ENCODE data around the gene STK39.

Gene STK39

DNA sequence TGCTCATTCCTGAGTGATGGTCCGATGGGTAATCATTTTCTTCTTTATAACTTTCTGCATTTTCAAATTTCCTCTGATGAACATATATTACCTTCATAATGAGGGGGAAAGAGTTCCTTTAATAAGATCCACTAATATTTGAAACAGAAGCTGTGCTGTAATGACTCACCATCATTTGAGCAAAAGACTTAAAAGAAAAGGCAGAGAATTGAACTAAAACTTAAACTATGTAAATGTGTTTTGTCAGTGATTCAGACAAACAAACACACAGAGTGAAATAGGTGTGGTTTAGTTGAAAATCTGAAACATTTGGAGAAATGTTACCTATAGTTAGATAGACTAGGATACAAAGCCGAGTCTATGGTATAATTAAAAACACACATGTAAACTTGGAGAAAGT, 209.6 kb downstream of the STK39 start:
- H3K27ac ChIP-seq (ENCODE audit: low read depth, low read length): no peak overlapping the region
- no peaks in the 10 kb centered on the region for H3K9me3 ChIP-seq (ENCODE audit: control insufficient read depth, insufficient read depth, low read length)
- peaks cover 16% of the 10 kb centered on the region for H3K4me1 ChIP-seq (ENCODE audit: control insufficient read depth, low read length)
- H3K4me3 ChIP-seq (ENCODE audit: low read length): no peak overlapping the region
- 0 out of 2 replicates have a peak, but pooled peaks cover 6% of the 10 kb centered on the region for H3K36me3 ChIP-seq (ENCODE audit: control insufficient read depth, low read length)
- no peak for TF ChIP-seq EZH2phosphoT487 (IDR thresholded peaks at IDR 0.05; ENCODE audit: borderline replicate concordance, low read length)
- TF ChIP-seq, protein P1, sequence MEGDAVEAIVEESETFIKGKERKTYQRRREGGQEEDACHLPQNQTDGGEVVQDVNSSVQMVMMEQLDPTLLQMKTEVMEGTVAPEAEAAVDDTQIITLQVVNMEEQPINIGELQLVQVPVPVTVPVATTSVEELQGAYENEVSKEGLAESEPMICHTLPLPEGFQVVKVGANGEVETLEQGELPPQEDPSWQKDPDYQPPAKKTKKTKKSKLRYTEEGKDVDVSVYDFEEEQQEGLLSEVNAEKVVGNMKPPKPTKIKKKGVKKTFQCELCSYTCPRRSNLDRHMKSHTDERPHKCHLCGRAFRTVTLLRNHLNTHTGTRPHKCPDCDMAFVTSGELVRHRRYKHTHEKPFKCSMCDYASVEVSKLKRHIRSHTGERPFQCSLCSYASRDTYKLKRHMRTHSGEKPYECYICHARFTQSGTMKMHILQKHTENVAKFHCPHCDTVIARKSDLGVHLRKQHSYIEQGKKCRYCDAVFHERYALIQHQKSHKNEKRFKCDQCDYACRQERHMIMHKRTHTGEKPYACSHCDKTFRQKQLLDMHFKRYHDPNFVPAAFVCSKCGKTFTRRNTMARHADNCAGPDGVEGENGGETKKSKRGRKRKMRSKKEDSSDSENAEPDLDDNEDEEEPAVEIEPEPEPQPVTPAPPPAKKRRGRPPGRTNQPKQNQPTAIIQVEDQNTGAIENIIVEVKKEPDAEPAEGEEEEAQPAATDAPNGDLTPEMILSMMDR (IDR thresholded peaks at IDR 0.05; ENCODE audit: low read depth, low read length, poor library complexity, severe bottlenecking): no peak
- H4K20me1 ChIP-seq (ENCODE audit: control insufficient read depth, insufficient read depth, low read depth, low read length): no peaks in the 10 kb centered on the region
- 0 out of 2 replicates have a peak, but pooled peaks cover 2% of the 10 kb centered on the region for H3F3A ChIP-seq (ENCODE audit: control insufficient read depth, insufficient read depth)
- H3K9me2 ChIP-seq (replicated peaks; ENCODE audit: control insufficient read depth, low read length): no peaks in the 10 kb centered on the region
- H3K79me2 ChIP-seq (ENCODE audit: control insufficient read depth, low read length): no peaks in the 10 kb centered on the region
- H3K27me3 ChIP-seq (ENCODE audit: control insufficient read depth, low read length): no peaks in the 10 kb centered on the region
- no peak overlapping the region for H3K4me2 ChIP-seq (ENCODE audit: low read length)

DNA sequence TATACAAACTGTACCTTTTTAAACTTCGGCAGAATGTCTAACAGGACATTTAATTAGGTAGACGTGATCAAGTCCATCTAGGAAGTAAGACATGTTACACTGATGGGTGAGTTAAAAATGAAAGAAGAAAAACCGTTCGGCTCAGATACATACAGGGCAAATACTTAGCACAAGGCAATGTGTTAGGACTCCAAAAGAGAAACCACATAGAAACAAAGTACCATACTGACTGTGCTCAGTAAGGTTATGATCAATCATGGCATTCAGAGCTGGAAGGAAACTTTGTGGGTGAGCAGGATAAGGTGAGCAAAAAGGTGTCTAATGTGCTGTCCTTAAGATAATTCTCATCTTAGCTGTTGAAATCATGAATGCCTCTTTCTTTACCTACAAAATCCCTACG, 211.9 kb downstream of the STK39 start:
- Histone ChIP-seq H3K4me2 (ENCODE audit: low read length) (no peak overlapping the region), H3K27me3 (ENCODE audit: control insufficient read depth, low read length) (no peaks in the 10 kb centered on the region)

DNA sequence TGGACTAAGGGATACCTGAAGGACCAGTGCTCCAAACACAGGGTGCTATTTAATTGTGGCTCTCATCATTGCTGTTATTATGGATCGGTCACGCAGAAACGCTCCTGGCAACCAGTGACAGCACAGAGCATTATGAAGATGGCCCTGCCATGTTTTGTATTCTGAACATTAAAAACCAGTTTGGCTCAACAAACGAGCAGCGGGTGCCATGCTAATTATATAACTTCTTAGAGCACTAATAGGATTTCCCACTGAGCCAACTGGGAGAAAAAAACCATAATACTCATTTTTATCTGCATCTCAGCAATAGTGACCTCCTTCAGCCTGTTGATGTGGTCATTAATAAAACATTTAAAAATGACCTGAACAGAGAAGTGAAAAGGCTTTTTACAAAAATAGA, 212.8 kb downstream of the STK39 start:
- no peaks in the 10 kb centered on the region for H3K79me2 ChIP-seq (ENCODE audit: control insufficient read depth, low read length)
- H3K4me3 ChIP-seq (ENCODE audit: low read length): no peak overlapping the region
- TF ChIP-seq EZH2phosphoT487 (IDR thresholded peaks at IDR 0.05; ENCODE audit: borderline replicate concordance, low read length): no peak
- TF ChIP-seq, protein P1 (IDR thresholded peaks at IDR 0.05; ENCODE audit: low read depth, low read length, poor library complexity, severe bottlenecking): no peak
- no peak overlapping the region for H3K27ac ChIP-seq (ENCODE audit: low read depth, low read length)
- no peaks in the 10 kb centered on the region for H3K27me3 ChIP-seq (ENCODE audit: control insufficient read depth, low read length)
- H3K9me3 ChIP-seq (ENCODE audit: control insufficient read depth, insufficient read depth, low read length): no peaks in the 10 kb centered on the region
- H3K9me2 ChIP-seq (replicated peaks; ENCODE audit: control insufficient read depth, low read length): no peaks in the 10 kb centered on the region
- H3K4me2 ChIP-seq (ENCODE audit: low read length): no peak overlapping the region
- H4K20me1 ChIP-seq (ENCODE audit: control insufficient read depth, insufficient read depth, low read depth, low read length): no peaks in the 10 kb centered on the region
- H3K36me3 ChIP-seq (ENCODE audit: control insufficient read depth, low read length): 0 out of 2 replicates have a peak, but pooled peaks cover 3% of the 10 kb centered on the region
- no peaks in the 10 kb centered on the region for H3F3A ChIP-seq (ENCODE audit: control insufficient read depth, insufficient read depth)
- H3K4me1 ChIP-seq (ENCODE audit: control insufficient read depth, low read length): no peaks in the 10 kb centered on the region

More for the DNA sequence above, 211.9 kb downstream of the STK39 start:
- Histone ChIP-seq H4K20me1 (ENCODE audit: control insufficient read depth, insufficient read depth, low read depth, low read length) (no peaks in the 10 kb centered on the region), H3K4me1 (ENCODE audit: control insufficient read depth, low read length) (no peaks in the 10 kb centered on the region), H3K36me3 (ENCODE audit: control insufficient read depth, low read length) (0 out of 2 replicates have a peak, but pooled peaks cover 3% of the 10 kb centered on the region), H3K4me3 (ENCODE audit: low read length) (no peak overlapping the region), H3K9me2 (replicated peaks; ENCODE audit: control insufficient read depth, low read length) (no peaks in the 10 kb centered on the region), H3K27ac (ENCODE audit: low read depth, low read length) (no peak overlapping the region), H3K79me2 (ENCODE audit: control insufficient read depth, low read length) (no peaks in the 10 kb centered on the region), H3K9me3 (ENCODE audit: control insufficient read depth, insufficient read depth, low read length) (no peaks in the 10 kb centered on the region), H3F3A (ENCODE audit: control insufficient read depth, insufficient read depth) (no peaks in the 10 kb centered on the region)
- TF ChIP-seq EZH2phosphoT487 (IDR thresholded peaks at IDR 0.05; ENCODE audit: borderline replicate concordance, low read length): no peak
- TF ChIP-seq, protein P1 (IDR thresholded peaks at IDR 0.05; ENCODE audit: low read depth, low read length, poor library complexity, severe bottlenecking): no peak
